Right atrium auricular region (tissue), 2 donors: ENCODE results near the gene DLL4. TPM values are rescaled to one million over a fixed set of nuclear protein-coding genes. Genes with fewer than 3 reads are reported as not detected.

ENCODE experiments used
- DNase-seq: peaks from one replicate; pipeline ENCODE4 v3.0.0-alpha.2; 2019; ENCODE audit warnings: low spot score
- H3K27ac ChIP-seq, 2 donors: fragments of 200-600 bp; sonication (generic); 1 replicate in 1 of 2; 2 replicates in 1 of 2; pipeline ENCODE4 v1.5.1; 2016 to 2019
- H3K27me3 ChIP-seq, 2 donors: fragments of 200-600 bp; sonication (generic); one replicate each; pipeline versions ENCODE4 v1.5.1 to v1.6.0; 2017 to 2019
- H3K36me3 ChIP-seq: fragments of 200-600 bp; sonication (generic); one replicate; pipeline ENCODE4 v1.5.1; 2016
- H3K4me1 ChIP-seq, 2 donors: fragments of 200-600 bp; sonication (generic); one replicate each; pipeline versions ENCODE4 v1.5.1 to v1.6.0; 2017 to 2019
- H3K4me3 ChIP-seq, 2 donors: fragments of 200-600 bp; sonication (generic); 1 replicate in 1 of 2; 2 replicates in 1 of 2; pipeline ENCODE4 v1.5.1; 2017 to 2019; ENCODE audit warnings: mild to moderate bottlenecking in 1 of 2, moderate library complexity in 1 of 2
- H3K9me3 ChIP-seq, 2 donors: fragments of 200-600 bp; sonication (generic); one replicate each; pipeline ENCODE4 v1.5.1; 2019
- CTCF ChIP-seq, 2 donors: fragments of 200-600 bp; sonication (generic); IDR thresholded peaks; one replicate each; pipeline ENCODE4 v1.5.1; 2019; ENCODE audit warnings: antibody characterized with exemption in 2 of 2
- total RNA-seq, 2 donors: library from RNA; depleted of rRNA; stranded (reverse); fragments of >200 nt; gene quantifications; one replicate each; pipeline ENCODE4 v1.1.0, GENCODE V29; 2016

Gene DLL4
- total RNA-seq, 2 donors from 2014 or later = 7.5 to 9.8 TPM

GRCh38 chr15:40915679-40916078, 13.5 kb upstream of the DLL4 start:
- no peak for TF ChIP-seq CTCF (IDR thresholded peaks at IDR 0.05)
- Histone ChIP-seq H3K36me3 (no peaks in the 10 kb centered on the region), H3K4me1 (peaks cover 0 to 3% of the 10 kb centered on the region in 2 donors), H3K27ac (peak overlapping the region in 1 of 2 donors; percentile 51), H3K9me3 (no peaks in the 10 kb centered on the region), H3K4me3 (no peak overlapping the region), H3K27me3 (no peaks in the 10 kb centered on the region)
- no peak for DNase-seq

GRCh38 chr15:40917585-40917984, 11.6 kb upstream of the DLL4 start:
- H3K27ac ChIP-seq = peak overlapping the region; percentile 33 to 61

GRCh38 chr15:40918146-40918798, 10.9 kb upstream of the DLL4 start:
- DNase-seq = no peak
- Histone ChIP-seq H3K9me3 (no peaks in the 10 kb centered on the region), H3K4me1 (peaks cover 0 to 3% of the 10 kb centered on the region in 2 donors), H3K27ac (peak overlapping the region; percentile 33 to 61), H3K27me3 (no peaks in the 10 kb centered on the region), H3K36me3 (no peaks in the 10 kb centered on the region), H3K4me3 (peak overlapping the region in 1 of 2 donors; percentile 3)
- TF ChIP-seq CTCF (IDR thresholded peaks at IDR 0.05) = no peak

More at GRCh38 chr15:40917585-40917984, 11.6 kb upstream of the DLL4 start:
- Histone ChIP-seq H3K4me1 (peaks cover 0 to 3% of the 10 kb centered on the region in 2 donors), H3K4me3 (no peak overlapping the region), H3K9me3 (no peaks in the 10 kb centered on the region), H3K36me3 (no peaks in the 10 kb centered on the region), H3K27me3 (no peaks in the 10 kb centered on the region)
- TF ChIP-seq CTCF (IDR thresholded peaks at IDR 0.05) = no peak
- no peak for DNase-seq

GRCh38 chr15:40918799-40919392, 10.2 kb upstream of the DLL4 start:
- DNase-seq = no peak
- no peaks in the 10 kb centered on the region for H3K9me3 ChIP-seq
- H3K27ac ChIP-seq = peak overlapping the region; percentile 33 to 61
- H3K36me3 ChIP-seq = no peaks in the 10 kb centered on the region
- no peak for TF ChIP-seq CTCF (IDR thresholded peaks at IDR 0.05)
- peaks cover 0 to 3% of the 10 kb centered on the region in 2 donors for H3K4me1 ChIP-seq
- H3K27me3 ChIP-seq = no peaks in the 10 kb centered on the region
- peak overlapping the region in 1 of 2 donors; percentile 3 for H3K4me3 ChIP-seq

- TF ChIP-seq CTCF (IDR thresholded peaks at IDR 0.05) = no peak
- no peak for DNase-seq
- peaks cover 0 to 18% of the 10 kb centered on the region in 2 donors for H3K4me1 ChIP-seq
Observed at GRCh38 chr15:40921949-40922607, 7.1 kb upstream of the DLL4 start.

More at GRCh38 chr15:40921949-40922607, 7.1 kb upstream of the DLL4 start:
- H3K9me3 ChIP-seq = no peaks in the 10 kb centered on the region
- H3K36me3 ChIP-seq = no peaks in the 10 kb centered on the region
- no peaks in the 10 kb centered on the region for H3K27me3 ChIP-seq
- no peak overlapping the region for H3K27ac ChIP-seq
- no peak overlapping the region for H3K4me3 ChIP-seq
